ENCODE measurements around the gene CCBE1. TPM values are rescaled to one million over a fixed set of nuclear protein-coding genes. Genes with fewer than 3 reads are reported as not detected.

The CCBE1 gene
- total RNA-seq, 2 experiments from 2014 or later: not detected

DNA sequence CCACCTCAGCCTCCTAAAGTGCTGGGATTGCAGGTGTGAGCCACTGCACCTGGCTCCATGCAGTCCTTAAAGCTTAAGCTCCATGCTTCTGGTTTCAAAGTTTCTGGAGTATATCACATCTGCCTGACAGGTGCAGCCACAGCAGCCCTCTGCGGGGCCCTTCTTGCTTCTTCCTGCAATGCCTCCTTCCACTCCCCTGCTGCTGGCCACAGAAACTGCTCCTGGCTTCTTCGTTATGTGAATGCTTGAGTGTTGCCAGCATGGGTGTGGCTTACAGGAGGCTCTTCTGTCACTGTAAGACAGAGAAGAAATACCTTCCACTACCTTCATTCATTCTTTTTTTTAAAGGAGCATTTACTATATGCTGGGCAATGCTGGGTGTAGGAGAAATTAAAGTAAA lies 10.1 kb upstream of the CCBE1 start:
- intact Hi-C loops (cut with micrococcal nuclease): no loop called here
- no peaks in the 10 kb centered on the region for H3K36me3 Mint-ChIP-seq (ENCODE audit: low read depth)
- no peaks in the 10 kb centered on the region for H3K4me1 Mint-ChIP-seq (ENCODE audit: low read depth)
- H3K4me3 Mint-ChIP-seq: no peak overlapping the region
- H3K27ac Mint-ChIP-seq: no peak overlapping the region
- H3K27me3 Mint-ChIP-seq: no peaks in the 10 kb centered on the region
- no peaks in the 10 kb centered on the region for H3K9me3 Mint-ChIP-seq
- ChIA-PET POLR2A (no interaction called here), CTCF (interaction anchor here (2.0 kb wide), 1 partner anchor 10 kb away, joined by 10 read pairs; the partner anchor contains the start of gene CCBE1)
- TF ChIP-seq, protein P1, sequence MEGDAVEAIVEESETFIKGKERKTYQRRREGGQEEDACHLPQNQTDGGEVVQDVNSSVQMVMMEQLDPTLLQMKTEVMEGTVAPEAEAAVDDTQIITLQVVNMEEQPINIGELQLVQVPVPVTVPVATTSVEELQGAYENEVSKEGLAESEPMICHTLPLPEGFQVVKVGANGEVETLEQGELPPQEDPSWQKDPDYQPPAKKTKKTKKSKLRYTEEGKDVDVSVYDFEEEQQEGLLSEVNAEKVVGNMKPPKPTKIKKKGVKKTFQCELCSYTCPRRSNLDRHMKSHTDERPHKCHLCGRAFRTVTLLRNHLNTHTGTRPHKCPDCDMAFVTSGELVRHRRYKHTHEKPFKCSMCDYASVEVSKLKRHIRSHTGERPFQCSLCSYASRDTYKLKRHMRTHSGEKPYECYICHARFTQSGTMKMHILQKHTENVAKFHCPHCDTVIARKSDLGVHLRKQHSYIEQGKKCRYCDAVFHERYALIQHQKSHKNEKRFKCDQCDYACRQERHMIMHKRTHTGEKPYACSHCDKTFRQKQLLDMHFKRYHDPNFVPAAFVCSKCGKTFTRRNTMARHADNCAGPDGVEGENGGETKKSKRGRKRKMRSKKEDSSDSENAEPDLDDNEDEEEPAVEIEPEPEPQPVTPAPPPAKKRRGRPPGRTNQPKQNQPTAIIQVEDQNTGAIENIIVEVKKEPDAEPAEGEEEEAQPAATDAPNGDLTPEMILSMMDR (IDR thresholded peaks at IDR 0.05): no peak
- ATAC-seq (no peak), DNase-seq (no peak)

DNA sequence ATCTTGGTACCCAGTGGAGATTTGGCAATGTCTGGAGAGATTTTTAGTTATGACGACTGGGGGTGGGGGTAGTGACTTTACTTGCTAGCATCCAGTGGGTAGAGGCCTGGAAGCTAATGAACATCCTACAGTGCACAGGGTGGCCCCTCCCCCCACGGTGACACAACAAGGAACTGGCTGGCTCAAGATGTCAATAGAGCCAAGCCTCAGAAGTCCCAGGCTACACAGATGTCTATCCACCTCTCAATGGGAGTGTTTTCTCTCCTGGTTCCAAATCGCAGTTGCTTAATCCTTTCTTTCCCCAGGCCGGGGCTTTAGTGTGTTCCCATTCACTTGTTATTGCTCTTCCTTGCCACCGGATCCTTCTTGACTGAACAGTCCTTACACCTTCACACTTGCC lies 9.3 kb upstream of the CCBE1 start:
- no peaks in the 10 kb centered on the region for H3K36me3 Mint-ChIP-seq (ENCODE audit: low read depth)
- H3K27ac Mint-ChIP-seq: no peak overlapping the region
- DNase-seq (no peak), ATAC-seq (no peak)
- H3K27me3 Mint-ChIP-seq: no peaks in the 10 kb centered on the region
- intact Hi-C loops (cut with micrococcal nuclease): no loop called here
- TF ChIP-seq, protein P1 (IDR thresholded peaks at IDR 0.05): no peak
- H3K4me1 Mint-ChIP-seq (ENCODE audit: low read depth): no peaks in the 10 kb centered on the region
- CTCF ChIA-PET: interaction anchor here (2.0 kb wide), 1 partner anchor 9 kb away, joined by 10 read pairs; the partner anchor contains the start of gene CCBE1
- POLR2A ChIA-PET: no interaction called here
- H3K9me3 Mint-ChIP-seq: no peaks in the 10 kb centered on the region
- no peak overlapping the region for H3K4me3 Mint-ChIP-seq

DNA sequence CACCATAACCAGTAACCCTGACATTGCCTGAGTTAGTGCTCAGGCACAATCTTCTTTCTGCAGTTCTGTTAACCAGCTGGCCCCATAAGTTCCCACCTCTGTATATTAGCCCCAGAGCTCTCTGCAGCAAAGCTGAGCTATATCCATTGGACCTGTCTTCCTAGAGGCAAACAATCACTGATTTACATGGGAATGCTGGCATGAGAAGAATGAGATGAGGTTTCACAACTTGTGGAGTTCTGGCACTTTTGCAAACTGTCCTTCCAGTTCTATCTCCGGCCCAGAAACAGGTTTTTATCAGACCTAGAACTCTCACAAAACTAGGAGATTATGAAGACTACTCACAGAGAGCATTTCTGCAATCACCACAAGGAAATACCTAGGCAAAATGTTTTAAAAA lies 7.9 kb upstream of the CCBE1 start:
- no peak overlapping the region for H3K4me3 Mint-ChIP-seq

DNA sequence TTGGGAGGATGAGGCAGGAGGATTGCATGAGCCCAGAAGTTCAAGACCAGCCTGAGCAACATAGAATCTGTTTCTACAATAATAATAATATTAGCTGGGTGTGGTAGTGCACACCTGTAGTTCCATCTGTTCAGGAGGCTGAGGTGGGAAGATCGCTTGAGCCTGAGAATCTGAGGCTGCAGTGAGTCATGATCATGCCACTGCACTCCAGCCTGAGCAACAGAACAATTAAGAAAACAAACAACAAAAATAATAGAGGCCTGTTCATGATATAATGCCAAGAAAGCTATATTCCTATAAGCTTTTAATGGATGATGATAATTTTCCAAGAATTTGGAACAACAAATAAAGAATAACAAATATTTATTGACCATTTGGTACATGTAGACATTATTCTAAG lies 6.9 kb upstream of the CCBE1 start:
- Mint-ChIP-seq H3K27ac (no peak overlapping the region), H3K36me3 (ENCODE audit: low read depth) (no peaks in the 10 kb centered on the region), H3K4me1 (ENCODE audit: low read depth) (no peaks in the 10 kb centered on the region), H3K27me3 (peaks cover 13% of the 10 kb centered on the region), H3K4me3 (no peak overlapping the region), H3K9me3 (no peaks in the 10 kb centered on the region)
- CTCF ChIA-PET: no interaction called here
- intact Hi-C loops (cut with micrococcal nuclease): no loop called here
- TF ChIP-seq, protein P1 (IDR thresholded peaks at IDR 0.05): no peak
- POLR2A ChIA-PET: no interaction called here
- DNase-seq (no peak), ATAC-seq (no peak)

More for the DNA sequence above, 7.9 kb upstream of the CCBE1 start:
- Mint-ChIP-seq H3K36me3 (ENCODE audit: low read depth) (no peaks in the 10 kb centered on the region), H3K27ac (no peak overlapping the region), H3K9me3 (no peaks in the 10 kb centered on the region), H3K27me3 (peaks cover 7% of the 10 kb centered on the region), H3K4me1 (ENCODE audit: low read depth) (no peaks in the 10 kb centered on the region)
- ChIA-PET POLR2A (no interaction called here), CTCF (no interaction called here)
- intact Hi-C loops (cut with micrococcal nuclease): no loop called here
- TF ChIP-seq, protein P1 (IDR thresholded peaks at IDR 0.05): no peak
- no peak for ATAC-seq
- no peak for DNase-seq

DNA sequence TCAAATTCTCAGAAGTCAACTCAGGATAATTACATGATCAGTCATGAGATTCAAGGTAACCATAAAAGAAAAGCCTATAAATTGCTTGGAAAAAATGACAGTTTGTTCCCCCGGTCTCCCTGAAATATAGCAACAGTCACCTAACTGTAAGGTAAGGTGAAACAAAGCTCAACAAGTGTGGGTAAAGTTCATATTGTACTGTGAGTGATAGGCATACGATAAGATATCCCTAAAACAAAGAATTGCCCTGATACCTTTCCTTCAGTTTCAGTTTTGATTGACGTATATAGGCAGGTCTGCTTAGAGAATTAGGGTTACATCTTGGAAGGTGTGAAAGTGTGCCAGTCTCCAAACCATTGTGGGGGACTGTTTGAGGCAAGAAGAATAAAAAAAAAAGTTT lies 4.0 kb upstream of the CCBE1 start:
- Mint-ChIP-seq H3K27me3 (peaks cover 29% of the 10 kb centered on the region), H3K4me3 (no peak overlapping the region), H3K4me1 (ENCODE audit: low read depth) (peaks cover 6% of the 10 kb centered on the region), H3K27ac (no peak overlapping the region), H3K9me3 (no peaks in the 10 kb centered on the region), H3K36me3 (ENCODE audit: low read depth) (no peaks in the 10 kb centered on the region)
- intact Hi-C loops (cut with micrococcal nuclease): no loop called here
- ChIA-PET POLR2A (no interaction called here), CTCF (interaction anchor here (0.7 kb wide), 1 partner anchor 122 kb away, joined by 3 read pairs; no protein-coding TSS in a partner anchor)
- ATAC-seq: no peak
- TF ChIP-seq, protein P1 (IDR thresholded peaks at IDR 0.05): no peak
- no peak for DNase-seq

Measured in activated CD8-positive, alpha-beta T cell treated with anti-CD3 and anti-CD28 coated beads for 36 hours (primary cell).